Activated naive CD4-positive, alpha-beta T cell treated with anti-CD3 and anti-CD28 coated beads, Interleukin-2, amount 50 U/mL, for 16 hours (primary cell): ENCODE measurements around the gene TPGS1.
A peak's percentile ranks its signal among the peaks of the same experiment; 100 is the strongest.

Experiments used
- DNase-seq: peaks from one replicate; pipeline ENCODE4 v3.0.0-alpha.2; 2020

Gene TPGS1

DNA sequence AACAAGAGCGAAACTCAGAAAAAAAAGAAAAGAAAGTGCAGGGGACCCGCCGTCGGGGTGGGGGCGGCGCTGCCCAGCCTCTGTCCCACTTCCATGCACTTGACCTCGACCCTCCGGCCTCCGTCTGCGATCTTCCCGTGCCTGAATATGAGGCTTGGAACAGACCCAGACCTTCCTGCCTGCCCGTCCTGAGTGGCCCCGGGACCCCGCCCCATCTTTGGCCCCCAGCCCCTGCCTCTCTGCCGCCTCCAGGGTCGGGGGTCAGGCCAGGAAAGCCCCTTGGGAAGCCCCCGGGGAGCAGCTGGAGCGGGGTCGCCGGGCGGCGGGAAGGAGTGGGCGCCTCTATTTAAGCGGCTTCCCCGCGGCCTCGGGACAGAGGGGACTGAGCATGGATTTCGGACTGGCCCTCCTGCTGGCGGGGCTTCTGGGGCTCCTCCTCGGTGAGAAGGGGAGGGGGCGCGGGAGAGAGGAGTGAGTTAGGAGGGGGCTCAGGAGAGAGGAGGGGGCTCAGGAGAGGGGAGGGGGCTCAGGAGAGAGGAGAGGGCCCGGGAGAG, 11.1 kb upstream of the TPGS1 start, which contains the start of gene MADCAM1:
Gene MADCAM1 (plus strand): TSS at position 375 of the 554 bp plus-strand sequence. CDS start 14 bp downstream, at position 389.
- DNase-seq, result no peak

DNA sequence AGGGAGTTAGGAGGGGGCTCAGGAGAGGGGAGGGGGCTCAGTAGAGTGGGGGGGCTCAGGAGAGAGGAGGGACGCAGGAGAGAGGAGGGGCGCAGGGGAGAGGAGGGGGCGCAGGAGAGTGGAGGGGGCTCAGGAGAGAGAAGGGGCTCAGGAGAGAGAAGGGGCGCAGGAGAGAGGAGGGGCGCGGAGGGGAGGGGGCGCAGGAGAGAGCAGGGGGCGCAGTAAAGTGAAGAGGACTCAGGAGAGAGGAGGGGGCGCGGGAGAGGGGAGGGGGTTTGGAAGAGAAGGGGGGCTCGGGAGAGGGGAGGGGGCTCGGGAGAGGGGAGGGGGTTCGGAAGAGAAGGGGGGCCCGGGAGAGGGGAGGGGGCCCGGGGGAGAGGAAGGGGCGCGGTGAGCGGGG, 10.3 kb upstream of the TPGS1 start:
- DNase-seq, result no peak

DNA sequence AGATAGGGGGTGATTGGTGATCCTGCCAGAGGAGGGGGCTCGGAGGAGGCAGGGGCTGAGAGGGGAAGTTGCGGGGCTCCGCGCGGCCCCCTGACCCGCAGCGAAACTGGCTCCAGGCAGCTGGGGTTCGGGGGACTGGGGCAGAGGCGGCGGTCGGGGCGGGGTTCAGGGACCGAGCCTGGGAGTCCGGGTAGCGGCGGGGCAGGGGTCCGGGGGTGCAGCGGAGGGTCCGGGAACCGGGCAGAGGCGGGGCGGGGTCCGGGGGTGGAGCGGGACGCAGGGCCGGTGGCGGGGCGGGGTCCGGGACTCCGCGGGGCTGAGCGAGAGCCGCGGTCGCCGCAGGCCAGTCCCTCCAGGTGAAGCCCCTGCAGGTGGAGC, 9.8 kb upstream of the TPGS1 start:
- DNase-seq, result no peak

DNA sequence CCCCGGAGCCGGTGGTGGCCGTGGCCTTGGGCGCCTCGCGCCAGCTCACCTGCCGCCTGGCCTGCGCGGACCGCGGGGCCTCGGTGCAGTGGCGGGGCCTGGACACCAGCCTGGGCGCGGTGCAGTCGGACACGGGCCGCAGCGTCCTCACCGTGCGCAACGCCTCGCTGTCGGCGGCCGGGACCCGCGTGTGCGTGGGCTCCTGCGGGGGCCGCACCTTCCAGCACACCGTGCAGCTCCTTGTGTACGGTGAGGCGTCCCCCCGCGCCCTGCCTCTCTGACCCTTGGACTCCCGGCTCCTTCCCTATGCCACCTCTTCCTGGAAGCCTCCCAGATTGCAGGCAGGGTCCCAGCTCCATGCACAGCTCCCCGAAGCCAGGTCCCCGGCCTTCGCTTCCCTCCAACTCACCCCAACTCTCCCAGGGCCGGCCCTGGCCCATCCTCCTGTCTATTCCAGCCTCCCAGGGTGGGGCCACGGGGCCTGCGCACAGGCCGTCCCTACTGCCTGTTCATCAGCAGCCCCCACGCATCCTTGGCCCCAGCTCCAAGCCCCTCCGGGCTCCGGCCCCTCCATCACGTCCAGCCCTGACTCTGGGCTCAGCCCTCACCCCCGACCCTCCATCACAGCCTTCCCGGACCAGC, 9.3 kb upstream of the TPGS1 start:
- DNase-seq, result no peak

DNA sequence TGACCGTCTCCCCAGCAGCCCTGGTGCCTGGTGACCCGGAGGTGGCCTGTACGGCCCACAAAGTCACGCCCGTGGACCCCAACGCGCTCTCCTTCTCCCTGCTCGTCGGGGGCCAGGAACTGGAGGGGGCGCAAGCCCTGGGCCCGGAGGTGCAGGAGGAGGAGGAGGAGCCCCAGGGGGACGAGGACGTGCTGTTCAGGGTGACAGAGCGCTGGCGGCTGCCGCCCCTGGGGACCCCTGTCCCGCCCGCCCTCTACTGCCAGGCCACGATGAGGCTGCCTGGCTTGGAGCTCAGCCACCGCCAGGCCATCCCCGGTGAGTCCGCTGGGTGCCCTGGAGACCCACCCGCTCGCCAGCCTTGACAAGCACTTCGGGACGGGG, 8.8 kb upstream of the TPGS1 start:
- no peak for DNase-seq

DNA sequence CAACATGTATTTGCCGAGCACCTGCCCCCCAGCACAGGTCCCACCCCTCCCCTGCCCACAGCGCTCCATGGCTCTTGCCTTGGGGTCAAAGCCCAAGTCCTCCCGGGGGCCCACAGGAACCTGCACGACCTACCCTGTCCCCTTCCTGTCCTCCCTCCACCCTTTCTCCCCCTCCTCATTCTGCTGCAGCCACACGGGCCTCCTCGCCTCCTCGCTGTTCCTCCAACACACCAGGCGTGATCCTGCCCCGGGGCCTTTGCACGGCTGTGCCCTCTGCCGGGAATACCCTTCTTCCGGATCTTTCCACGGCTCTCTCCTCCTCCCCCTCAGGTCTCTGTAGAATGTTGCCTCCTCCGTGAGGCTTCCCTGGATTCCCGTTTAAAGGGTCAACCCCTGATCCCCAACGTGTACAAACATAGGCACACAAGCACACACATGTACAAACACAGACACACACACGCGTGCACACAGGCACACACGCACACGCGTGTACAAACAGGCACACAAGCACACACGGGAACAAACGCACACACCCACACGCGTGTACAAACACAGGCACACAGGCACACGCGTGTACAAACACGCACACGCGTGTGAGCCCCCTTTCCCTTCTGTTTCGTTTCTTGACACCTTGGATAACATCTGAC, 8.2 kb upstream of the TPGS1 start:
- DNase-seq, result no peak

DNA sequence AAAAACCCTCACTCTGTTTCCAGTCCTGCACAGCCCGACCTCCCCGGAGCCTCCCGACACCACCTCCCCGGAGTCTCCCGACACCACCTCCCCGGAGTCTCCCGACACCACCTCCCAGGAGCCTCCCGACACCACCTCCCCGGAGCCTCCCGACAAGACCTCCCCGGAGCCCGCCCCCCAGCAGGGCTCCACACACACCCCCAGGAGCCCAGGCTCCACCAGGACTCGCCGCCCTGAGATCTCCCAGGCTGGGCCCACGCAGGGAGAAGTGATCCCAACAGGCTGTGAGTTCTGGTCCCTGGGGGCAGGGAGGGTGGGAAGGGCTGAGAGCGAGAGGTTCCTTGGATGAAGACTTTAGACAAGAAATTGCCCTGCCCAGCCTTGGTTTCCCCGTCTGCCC, 5.7 kb upstream of the TPGS1 start:
- no peak for DNase-seq

DNA sequence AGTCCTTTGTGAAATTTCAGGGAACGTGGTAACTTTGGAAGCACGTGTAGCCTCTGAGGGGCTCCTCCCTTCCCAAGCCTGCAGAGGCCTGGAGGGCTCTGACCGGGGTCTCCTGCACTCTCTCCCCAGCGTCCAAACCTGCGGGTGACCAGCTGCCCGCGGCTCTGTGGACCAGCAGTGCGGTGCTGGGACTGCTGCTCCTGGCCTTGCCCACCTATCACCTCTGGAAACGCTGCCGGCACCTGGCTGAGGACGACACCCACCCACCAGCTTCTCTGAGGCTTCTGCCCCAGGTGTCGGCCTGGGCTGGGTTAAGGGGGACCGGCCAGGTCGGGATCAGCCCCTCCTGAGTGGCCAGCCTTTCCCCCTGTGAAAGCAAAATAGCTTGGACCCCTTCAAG, 2.7 kb upstream of the TPGS1 start:
- DNase-seq, result no peak

DNA sequence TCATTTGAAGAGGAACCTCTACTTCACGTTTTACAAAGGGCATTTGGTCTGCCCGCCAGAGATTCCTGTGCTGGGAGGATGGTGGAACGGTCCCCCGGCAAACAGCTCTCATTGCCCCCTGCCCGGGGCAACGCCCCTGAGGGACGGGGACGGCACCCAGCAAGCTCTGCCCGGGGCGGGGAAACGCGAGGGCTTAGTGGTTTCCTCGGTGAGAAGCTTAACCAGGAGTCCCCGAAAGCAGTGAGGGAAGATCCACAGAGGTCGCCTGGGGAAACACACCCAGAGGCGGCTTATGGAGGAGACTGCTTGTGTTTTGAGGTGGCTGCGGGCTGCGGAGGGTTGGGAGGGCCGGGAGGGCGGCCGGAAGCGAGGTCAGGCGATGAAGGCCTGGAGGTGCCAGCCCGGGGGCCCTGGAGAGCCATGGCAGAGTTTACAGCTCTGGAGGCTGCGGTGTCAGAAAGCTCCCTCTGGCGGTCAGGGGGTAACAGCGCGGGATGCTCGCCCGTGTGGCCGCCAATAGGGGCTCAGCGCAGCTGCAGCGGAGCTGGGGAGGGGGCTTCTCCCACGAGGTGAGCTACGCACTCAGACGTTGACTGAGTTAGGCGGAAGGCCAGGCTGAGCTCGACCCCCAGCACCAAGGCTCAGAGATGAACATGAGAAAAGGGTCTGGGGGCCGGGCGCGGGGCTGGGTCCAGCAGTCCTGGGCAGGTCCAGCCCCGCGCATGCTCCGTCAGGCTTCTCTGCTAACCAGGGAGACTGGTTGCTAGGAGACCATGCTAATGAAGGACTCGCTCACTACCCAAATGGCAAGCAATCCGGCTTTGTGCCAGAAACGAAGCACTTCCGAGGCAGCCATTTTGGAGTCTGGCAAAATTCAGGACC, 652 bp upstream of the TPGS1 start:
- DNase-seq, result peak; percentile 92

DNA sequence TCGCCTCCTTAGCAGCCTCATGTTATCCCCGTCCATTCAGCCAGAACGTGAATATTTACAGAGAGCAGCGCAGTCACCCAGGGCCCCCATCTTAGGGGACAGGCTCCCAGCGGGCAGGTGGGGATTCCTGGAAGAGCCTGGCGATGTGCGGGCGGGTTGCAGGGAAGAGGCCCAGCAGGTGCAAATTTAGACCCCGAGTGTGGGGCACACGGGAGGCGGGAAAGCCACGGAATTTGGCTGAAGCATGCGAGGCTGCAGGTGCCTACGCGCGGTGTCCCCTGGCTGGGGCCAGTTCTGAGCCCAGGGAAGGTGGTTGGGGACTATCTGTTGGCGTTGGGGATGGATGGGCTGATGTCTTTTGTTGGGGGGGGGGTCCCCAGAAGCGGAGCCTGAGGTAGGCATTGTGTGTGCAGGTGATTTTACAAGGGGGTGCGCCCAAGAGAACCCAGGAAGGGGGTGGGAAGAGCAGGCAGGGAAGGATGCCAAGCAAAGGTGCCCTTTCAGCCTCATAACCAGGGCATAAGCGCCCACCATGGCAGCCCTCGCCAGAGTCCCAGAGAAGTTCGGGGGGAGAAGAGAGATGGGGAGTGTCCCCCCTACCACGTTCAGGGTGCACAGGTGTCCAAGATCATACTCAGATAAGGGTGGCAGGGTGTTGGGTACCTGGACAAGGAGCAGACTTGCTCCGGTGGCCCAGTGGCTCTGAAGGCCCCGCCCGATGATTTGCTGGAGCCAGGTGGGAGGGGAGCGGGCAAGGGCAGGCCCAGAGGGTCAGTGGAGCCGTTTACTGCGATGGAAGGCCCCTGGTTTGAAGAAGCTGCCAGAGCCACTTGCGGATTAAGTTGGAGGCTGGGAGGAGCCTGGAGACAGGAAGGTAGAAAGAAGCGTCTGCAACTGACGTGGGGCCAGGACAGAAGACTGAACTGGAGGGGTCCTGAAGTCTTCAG, 1.2 kb downstream of the TPGS1 start:
- no peak for DNase-seq

DNA sequence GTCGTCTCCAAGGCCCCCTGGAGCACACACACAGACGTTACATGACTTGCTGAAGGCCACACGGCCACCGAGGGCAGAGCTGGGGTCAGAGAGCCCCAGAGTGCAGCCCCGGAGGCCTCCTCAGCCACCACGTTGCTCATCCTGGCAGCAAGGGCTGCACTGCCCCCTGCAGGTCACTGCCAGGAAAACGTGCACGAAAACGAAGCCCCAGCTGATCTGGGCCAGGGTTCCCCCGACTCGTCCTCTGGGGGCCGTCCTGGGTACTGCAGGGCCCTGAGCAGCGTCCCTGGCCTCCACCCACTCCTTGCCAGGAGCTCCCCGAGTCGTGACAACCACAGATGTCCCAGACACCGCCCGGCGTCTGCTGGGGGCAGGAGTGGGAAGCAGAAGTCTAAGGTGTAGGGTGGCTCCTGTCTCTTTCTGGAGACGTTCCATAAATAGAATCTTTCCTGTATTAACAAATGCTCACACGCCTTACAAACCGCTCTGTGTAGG, 3.4 kb downstream of the TPGS1 start:
- DNase-seq, result peak; percentile 94

DNA sequence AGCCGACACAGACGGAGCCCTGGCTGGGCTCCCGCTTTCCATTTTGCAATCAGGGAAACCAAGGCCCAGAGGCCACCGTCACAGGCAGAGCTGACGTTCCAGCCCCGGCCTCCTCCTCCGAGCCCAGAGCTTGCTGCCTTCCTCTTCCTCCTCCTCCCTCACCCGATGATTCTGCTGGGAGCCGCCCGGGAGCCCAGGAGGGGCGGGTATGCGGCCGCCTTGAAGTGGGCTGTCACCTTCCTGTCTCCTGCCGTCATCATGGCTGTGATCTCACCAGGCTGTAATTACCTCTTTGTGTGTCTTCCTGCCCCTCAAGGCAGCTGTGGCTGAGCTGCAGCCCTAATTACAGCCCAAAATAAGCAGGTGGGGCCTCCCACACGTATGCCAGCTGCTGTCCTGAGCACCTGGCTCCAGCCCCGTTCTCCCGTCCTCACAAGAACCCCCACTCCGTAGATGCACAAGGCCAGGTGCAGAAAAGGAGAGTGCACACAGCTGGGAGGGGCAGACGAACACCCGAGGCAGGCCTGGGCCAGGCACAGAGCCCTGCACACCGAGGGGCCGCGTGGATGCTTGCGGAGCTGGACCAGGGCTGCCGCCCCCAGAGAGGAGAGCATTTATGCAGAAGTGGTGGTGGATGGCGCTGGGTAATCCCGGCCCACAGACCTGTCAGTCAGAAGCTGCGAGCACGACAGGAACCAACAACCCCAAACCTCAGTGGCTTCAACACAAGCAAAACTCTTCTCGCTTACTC, 4.0 kb downstream of the TPGS1 start:
- DNase-seq, result peak; percentile 68

DNA sequence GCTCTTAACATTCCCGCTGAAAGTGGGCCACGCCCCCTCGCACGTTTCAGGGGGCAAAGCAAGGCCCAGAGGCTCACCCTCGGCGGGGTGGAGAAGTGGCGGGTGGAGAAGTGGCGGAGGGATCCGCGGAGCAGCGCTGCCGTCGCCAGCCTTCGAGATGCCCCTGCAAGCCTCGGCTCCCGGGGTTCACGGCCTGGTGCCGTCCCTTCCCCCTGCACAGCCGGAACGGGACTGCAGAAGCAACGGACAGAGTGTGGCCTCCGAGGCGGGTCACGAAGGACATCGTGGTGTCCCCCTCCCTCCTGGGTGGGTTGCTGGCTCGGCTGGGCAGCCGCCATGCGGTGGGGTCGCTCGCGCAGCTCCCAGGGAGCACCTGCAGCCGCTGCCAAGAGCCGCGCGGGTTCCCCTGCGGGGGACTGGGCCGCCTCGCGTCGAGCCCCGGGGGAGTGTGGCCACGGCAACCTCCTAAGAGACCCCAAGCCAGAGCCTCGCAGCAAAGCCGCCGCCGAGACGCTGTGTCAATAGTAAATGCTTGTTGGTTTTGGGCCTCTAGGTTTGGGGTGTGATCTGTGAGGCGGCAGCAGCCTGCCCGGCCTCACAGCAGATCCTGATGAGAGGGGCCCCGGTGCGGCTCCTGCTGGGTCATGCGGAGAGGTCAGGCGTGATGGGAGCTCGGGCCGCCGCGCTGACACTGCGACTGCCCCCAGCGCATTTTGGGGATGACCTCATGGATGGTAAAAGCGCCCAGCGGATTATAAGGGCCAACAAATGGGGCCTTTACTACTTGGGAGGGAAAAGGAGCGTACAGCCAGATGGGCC, 5.5 kb downstream of the TPGS1 start:
- DNase-seq, result no peak

DNA sequence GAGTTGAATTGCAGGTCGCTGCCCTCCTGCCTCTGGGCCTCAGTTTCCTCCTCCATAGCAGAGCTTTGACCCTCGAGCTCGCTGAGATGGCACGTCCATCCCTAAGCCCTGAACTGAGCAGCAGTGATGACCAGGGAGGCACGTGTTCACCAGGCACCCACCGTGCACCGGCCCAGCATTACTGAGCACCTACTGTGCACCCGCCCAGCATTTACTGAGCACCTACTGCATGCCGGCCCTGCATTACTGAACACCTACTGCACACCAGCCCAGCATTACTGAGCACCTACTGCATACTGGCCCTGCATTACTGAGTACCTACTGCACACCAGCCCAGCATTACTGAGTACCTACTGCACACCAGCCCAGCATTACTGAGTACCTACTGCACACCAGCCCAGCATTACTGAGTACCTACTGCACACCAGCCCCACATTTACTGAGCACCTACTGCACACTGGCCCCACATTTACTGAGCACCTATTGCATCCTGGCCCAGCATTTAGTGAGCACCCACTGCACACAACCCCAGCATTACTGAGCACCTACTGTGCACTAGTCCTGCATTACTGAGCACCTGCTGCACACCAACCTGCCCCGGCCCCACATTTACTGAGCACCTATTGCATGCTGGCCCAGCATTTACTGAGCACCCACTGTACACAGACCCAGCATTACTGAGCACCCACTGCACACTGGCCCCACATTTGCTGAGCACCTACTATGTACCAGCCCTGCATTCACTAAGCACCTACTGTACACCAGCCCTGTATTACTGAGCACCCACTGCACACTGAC, 6.3 kb downstream of the TPGS1 start:
- DNase-seq, result no peak

DNA sequence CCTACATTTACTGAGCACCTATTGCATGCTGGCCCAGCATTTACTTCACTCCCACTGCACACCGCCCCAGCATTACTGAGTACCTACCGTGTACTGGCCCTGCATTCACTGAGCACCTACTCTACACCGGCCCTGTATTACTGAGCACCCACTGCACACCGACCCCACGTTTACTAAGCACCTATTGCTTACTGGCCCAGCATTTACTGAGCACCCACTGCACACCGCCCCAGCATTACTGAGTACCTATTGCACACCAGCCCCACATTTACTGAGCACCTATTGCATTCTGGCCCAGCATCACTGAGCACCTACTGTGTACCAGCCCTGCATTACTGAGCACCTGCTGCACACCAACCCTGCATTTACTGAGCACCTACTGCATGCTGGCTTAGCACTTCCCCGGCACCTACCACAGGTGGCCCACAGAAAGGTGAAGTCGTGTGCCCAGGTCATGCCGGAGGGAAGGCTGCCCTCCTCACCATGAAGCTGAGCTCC, 6.9 kb downstream of the TPGS1 start:
- DNase-seq, result no peak

DNA sequence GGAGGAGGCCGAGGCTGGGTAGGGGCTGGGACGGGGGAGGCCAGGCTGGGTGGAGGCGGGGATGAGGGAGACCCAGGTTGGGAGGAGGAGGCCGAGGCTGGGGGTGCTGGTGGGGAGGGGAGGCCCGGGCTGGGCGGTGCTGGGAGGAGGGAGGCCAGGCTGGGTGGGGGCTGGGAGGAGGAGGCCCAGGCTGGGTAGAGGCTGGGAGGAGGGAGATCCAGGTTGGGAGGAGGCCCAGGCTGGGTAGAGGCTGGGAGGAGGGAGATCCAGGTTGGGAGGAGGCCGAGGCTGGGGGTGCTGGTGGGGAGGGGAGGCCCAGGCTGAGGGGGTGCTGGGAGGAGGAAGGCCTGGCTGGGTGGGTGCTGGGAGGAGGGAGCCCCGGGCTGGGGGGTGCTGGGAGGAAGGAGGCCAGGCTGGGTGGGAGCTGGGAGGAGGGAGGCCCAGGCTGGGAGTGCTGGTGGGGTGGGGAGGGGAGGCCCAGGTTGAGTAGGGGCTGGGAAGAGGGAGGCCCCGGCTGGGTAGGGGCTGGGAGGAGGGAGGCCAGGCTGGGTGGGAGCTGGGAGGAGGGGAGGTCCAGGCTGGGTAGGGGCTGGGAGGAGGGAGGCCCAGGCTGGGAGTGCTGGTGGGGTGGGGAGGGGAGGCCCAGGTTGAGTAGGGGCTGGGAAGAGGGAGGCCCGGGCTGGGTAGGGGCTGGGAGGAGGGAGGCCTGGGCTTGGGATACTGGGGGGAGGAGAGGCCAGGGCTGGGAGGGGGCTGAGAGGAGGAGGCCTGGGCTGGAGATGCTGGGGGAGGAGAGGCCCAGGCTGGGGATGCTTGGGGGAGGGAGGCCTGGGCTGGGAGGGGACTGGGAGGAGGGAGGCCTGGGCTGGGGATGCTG, 10.7 kb downstream of the TPGS1 start:
- no peak for DNase-seq

DNA sequence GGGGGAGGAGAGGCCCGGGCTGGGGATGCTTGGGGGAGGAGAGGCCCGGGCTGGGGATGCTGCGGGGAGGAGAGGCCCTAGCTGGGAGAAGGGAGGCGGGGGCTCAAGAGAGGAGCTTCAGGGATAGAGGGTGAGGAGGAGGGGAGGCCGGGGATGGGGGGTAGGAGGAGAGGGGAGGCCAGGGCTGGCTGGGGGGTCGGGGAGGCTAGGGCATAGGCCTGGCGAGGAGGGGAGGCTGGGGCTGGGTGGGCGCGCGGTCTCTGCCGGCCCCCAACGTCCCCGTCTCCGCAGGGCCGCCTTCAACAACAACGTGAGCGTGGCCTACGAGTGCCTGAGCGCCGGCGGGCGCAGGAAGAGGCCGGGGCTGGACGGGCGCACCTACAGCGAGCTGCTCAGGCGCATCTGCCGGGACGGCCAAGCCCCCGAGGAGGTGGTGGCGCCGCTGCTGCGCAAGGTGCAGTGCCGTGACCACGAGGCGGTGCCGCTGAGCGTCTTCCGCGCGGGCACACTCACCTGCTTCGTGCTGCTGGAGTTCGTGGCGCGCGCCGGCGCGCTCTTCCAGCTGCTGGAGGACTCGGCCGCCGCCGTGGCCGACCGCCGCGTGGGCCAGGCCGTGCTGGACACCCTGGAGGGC, 11.4 kb downstream of the TPGS1 start:
- DNase-seq, result peak; percentile 77

DNA sequence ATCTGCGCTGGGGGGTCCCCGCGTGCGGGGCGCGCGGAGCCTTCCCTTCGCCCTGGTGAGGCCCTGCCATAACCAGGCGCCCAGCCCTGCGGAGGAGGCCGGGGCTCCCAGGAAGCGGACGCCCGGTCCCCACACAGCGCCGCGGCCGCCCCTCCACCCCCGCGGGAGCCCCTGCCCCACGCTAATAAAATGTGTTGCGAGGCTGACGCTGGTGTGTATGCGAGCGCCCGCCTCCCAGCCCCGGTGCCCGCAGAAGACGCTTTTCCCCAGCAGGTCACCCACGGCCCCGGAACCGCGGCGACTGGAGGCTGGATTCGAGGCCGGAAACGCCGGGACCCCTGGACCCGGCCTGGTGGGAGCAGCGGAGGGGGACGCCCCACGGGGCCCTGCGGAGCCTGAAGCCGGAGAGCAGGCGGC, 12.2 kb downstream of the TPGS1 start:
- no peak for DNase-seq
